Cardiac fibroblast (primary cell): ENCODE measurements around the gene MTUS2.

Source experiments
- DNase-seq, 2 donors: peaks; one replicate each; pipeline versions ENCODE4 v3.0.0 to v3.0.0-alpha.2; 2010; ENCODE audit warnings: low read depth in 2 of 2
- H3K4me3 ChIP-seq, 2 donors: replicated peaks in 1 of 2; 1 replicate in 1 of 2; 2 replicates in 1 of 2; pipeline ENCODE4 v1.5.1; 2011; ENCODE audit warnings: low read depth in 2 of 2, low read length in 2 of 2, mild to moderate bottlenecking in 2 of 2, moderate library complexity in 1 of 2
- TF ChIP-seq, protein P1 (sequence below): IDR thresholded peaks from one replicate; pipeline ENCODE4 v1.5.1; 2011; ENCODE audit warnings: low read depth, mild to moderate bottlenecking, low read length, inconsistent platforms

The MTUS2 gene

DNA sequence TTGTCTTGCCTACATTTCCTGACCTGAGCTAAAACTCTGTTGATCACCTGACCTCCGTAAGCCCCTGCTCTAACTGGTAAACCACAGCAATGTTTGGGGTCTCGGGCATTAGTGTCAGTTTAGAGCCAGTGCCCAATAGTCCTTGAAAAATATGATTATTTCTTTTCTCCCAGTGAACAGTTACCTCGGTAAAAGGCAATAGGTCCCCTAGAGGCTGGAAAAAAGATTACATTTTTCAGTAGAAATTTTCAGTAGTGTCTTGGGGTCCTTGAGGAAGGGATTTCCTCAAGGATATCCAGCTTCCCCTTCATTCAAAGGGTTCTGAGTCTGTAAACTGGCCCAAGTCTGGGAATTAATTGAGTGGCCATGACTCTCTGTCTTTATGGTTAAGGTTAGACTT, 597.9 kb downstream of the MTUS2 start:
- DNase-seq: no peak
- H3K4me3 ChIP-seq: no peak overlapping the region
- TF ChIP-seq, protein P1, sequence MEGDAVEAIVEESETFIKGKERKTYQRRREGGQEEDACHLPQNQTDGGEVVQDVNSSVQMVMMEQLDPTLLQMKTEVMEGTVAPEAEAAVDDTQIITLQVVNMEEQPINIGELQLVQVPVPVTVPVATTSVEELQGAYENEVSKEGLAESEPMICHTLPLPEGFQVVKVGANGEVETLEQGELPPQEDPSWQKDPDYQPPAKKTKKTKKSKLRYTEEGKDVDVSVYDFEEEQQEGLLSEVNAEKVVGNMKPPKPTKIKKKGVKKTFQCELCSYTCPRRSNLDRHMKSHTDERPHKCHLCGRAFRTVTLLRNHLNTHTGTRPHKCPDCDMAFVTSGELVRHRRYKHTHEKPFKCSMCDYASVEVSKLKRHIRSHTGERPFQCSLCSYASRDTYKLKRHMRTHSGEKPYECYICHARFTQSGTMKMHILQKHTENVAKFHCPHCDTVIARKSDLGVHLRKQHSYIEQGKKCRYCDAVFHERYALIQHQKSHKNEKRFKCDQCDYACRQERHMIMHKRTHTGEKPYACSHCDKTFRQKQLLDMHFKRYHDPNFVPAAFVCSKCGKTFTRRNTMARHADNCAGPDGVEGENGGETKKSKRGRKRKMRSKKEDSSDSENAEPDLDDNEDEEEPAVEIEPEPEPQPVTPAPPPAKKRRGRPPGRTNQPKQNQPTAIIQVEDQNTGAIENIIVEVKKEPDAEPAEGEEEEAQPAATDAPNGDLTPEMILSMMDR: no peak

DNA sequence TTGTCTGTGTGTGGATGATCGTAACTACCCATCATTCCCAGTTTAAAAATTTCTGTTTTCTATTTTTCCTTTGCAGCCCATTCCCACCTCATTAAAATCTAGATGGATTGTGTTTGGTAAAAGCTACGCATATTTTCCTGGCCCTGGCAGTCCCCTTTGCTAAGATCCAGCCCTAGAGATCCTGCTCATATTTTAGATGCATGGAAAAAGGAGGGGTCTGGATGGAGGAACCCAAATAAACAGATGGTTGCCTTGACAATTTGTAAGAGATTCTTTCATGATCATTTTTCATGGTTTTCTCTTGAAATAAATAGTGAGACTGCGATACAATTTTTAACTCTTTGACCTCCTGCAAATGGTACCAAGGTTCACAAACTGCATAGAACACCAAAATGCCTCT, 601.0 kb downstream of the MTUS2 start:
- DNase-seq: no peak
- TF ChIP-seq, protein P1: no peak

DNA sequence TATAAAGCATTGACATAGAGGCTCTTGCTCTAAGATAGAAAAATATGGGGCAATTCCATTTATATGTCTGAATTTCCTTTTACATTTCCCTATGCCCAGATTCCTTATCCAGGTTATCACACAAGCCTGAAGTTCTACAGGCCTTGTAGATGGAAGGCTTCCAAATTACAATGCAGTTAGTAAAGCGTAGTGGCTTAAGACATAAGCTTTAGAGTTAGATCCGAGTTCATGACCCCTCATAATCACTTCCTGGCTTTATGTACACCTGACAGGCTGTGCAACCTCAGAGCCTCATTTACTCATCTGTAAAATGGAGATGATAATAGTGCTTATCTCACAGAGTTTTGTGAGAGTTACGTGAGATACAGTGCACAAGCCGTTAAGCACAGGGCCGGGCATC, 601.9 kb downstream of the MTUS2 start:
- TF ChIP-seq, protein P1: no peak
- no peak for DNase-seq
- no peak overlapping the region for H3K4me3 ChIP-seq

More for the DNA sequence above, 601.0 kb downstream of the MTUS2 start:
- H3K4me3 ChIP-seq: no peak overlapping the region

DNA sequence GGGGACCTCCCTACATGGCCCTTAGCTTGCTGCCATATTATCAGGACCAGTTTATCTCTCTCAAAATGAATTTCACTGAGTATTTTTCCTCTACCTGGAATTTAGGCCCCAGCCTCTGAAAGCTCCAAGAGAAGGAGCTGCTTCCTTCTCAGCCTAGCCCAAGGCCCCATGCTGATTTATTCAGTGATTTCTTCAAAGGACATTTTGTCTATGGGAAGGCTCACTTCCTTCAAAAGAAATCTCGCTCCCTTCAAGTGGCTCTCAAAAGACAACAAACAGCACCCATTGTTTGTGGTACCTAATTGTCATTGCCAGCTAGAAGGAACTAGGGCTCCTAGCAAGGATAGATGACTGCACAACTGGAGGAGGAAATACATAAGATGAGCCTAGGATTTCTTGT, 602.9 kb downstream of the MTUS2 start:
- no peak for DNase-seq
- TF ChIP-seq, protein P1: no peak
- H3K4me3 ChIP-seq: no peak overlapping the region

DNA sequence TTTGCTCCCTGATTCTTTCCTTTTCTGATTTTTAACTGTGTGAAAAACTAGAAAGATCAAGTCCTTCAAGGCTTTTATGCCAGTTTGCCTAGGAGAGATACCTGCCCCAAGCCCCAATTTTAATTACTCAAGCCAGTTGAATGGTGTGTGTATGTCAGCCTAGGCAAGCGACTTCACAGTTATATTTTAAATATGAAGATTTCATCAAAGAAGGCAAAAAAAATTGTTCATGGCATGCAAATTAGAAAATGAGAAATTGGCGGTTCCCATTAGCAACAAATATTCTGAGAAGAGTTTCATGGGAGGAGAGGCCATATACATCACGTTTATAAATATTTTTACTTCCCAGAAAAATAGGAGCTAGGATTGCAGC, 607.8 kb downstream of the MTUS2 start:
- peak overlapping the region in 1 of 2 donors; percentile 11 for H3K4me3 ChIP-seq
- TF ChIP-seq, protein P1: no peak

DNA sequence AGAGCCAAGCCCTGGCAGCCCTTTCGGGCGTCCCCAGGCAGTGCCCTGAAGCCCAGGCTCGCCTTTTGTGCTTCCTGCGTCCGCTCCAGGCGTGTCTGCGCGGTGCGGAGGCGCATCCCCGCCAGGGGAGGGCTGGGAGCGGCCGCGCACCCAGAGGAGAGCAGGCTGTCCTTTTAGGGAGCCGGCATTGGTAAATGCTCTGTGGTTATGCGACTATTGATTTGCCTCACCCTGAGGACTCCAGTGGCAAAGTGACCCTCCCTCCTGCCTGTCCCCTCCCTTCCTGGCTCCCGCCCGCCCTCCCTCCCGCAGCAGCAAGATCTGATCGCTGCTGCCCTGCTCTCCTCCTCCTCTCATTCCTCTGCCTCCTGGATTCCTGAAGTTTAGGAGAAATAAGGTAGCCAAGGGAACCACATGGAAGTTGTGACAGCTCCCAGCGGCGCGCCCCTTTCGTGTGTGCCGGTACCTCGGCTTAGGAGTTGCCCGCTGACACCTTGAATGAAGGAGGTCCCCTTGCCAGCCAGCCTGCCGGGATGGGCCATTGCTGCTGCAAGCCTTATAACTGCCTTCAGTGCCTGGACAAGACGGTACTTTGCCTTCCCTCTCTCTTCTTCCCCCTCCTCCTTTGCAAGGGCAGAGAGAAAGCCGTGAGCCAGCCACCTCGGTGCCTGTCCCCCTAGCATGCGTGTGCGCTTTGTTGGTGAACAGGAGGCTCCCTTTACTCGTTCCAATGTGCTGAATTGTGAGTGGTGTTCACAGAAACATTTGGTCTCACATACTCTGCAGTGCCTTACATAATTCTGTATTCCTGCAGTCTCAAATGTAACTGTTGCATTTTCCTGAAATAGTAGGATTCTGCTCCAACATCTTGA, 608.4 kb downstream of the MTUS2 start:
- DNase-seq: peak in 1 of 2 donors; percentile 14
- peak overlapping the region in 1 of 2 donors; percentile 17 for H3K4me3 ChIP-seq
- TF ChIP-seq, protein P1: no peak

More for the DNA sequence above, 607.8 kb downstream of the MTUS2 start:
- DNase-seq: no peak
